DMS153 (cell line): ENCODE data around the gene TMEM178A.
"Not testable (repeated sequence)": the region's sequence is repeated elsewhere in the genome, so short reads cannot be mapped to it uniquely, and the experiment has no call there.

Source experiments
- DNase-seq: peaks from one replicate; lab custom pipeline; 2025; lab: John Stamatoyannopoulos, UW

TMEM178A gene

GRCh38 chr2:39665811-39666490 is at the start of gene TMEM178A:
Gene TMEM178A (plus strand): TSS chr2:39665917. CDS start chr2:39665975, 58 bp downstream.
- DNase-seq, result no peak

DNA sequence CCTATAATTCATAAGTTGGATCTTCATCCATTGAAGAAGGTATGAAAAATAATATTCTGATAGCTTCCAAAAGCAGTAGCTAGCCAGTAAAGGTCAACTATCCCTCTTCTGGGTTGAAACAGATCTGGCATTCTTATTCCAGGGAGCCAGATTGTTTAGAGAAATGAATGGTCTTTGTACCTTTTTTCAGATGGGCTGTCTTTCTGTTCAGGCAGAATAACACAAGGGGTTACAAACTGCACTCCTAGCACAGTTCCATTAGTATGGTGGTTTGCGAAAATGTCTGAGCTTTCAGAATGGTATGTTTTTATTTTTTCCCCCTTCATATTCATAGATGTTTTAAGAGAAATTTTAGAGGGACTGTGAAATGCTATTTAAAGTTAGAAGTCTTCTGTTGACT is 47.5 kb upstream of the TMEM178A start:
- no peak for DNase-seq

- DNase-seq, result no peak
These were observed 47.0 kb upstream of the TMEM178A start for GRCh38 chr2:39618736-39619135.

DNA sequence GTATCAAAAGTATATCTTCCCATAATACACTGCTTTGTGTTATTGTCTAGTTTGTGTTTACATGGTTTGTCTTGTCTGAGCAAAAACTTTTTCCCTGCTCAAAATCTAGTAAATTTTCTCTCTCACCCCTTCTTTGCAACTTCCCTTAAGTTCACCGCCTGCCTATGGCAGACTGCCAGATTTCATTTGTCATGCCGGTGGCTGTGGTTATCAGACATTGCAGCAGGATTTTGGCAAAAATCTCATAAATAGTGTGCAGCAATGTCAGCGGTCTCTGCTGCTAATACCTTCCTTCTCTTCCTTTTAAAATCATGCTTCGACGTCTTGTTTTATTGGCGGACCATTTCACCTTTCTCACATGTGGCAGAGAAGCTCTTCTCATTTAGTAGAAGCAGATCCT is 45.6 kb upstream of the TMEM178A start:
- no peak for DNase-seq

- no peak for DNase-seq
These were observed 44.1 kb upstream of the TMEM178A start for GRCh38 chr2:39621596-39621995.

DNA sequence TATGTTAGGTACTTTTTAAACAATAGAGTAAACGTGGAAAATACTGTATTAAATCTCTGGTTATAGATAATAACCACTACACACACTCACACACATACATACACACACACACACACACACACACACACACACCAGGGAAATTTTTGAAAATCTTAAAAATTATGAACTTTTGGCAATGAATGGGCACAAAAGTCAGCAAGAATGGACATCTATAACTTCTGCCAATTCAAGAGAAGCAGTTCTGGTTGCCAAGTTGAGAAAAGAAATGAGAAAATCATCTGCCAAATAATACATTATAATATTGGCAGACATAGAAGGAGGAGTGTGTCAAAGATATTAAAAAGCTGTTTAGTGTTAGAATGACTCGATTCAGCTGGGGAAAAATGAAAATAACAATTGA is 42.9 kb upstream of the TMEM178A start:
- DNase-seq, result no peak

- DNase-seq, result no peak
These were observed 41.8 kb upstream of the TMEM178A start for GRCh38 chr2:39623917-39624316.

GRCh38 chr2:39625193-39625926 is 40.4 kb upstream of the TMEM178A start:
- no peak for DNase-seq

GRCh38 chr2:39625927-39626270 is 39.8 kb upstream of the TMEM178A start:
- DNase-seq, result no peak

DNA sequence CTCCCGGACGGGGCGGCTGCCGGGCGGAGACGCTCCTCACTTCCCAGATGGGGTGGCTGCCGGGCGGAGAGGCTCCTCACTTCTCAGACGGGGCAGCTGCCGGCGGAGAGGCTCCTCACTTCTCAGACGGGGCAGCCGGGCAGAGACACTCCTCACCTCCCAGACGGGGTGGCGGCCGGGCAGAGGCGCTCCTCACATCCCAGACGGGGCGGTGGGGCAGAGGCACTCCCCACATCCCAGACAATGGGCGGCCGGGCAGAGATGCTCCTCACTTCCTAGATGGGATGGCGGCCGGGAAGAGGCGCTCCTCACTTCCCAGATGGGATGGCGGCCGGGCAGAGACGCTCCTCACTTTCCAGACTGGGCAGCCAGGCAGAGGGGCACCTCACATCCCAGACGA is 37.4 kb upstream of the TMEM178A start:
- not testable (repeated sequence) for DNase-seq

GRCh38 chr2:39629646-39630045 is 36.1 kb upstream of the TMEM178A start:
- no peak for DNase-seq

DNA sequence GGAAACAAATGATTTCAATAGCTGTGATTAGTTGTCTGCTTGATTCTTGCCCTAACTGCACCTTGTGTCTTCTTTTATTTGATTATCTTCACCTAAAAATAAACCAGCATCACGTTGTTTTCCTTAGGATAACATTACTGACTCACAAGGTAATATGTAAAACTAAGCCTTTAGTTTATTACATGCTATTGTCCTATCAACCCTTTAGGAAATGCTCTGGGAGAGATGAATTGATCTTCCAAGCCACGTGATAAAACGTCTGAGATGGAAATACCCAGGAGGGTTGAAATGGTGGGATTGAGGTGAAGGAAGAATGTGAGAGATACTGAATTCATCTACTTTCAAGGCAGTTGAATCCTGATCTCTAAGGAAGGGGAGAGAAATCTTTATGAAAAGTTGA is 34.5 kb upstream of the TMEM178A start:
- no peak for DNase-seq

GRCh38 chr2:39631718-39632117 is 34.0 kb upstream of the TMEM178A start:
- no peak for DNase-seq

GRCh38 chr2:39632876-39633275 is 32.8 kb upstream of the TMEM178A start:
- DNase-seq, result peak; percentile 75

DNA sequence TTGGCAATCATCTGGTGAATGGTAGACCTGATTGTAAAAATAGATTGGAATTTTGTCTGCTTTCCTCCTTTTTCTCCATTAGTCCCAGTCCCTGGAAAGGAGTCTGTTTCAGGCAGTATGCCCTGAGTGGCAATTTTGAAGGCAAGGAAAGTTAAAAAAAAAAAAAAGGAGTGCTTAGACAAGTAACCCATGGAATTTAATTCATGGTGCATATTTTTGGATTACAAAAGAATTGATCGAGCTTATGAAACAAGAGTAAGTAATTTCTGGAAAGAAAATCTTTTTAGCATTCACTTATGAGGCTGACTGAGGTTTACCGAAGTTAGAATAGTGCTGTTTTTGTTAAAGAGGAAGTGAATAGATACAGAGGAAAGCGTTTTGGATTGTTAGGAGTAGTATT is 29.4 kb upstream of the TMEM178A start:
- DNase-seq, result no peak

- no peak for DNase-seq
These were observed 27.1 kb upstream of the TMEM178A start for GRCh38 chr2:39638581-39638980.

GRCh38 chr2:39640107-39640506 is 25.6 kb upstream of the TMEM178A start:
- DNase-seq, result no peak

GRCh38 chr2:39640681-39641080 is 25.0 kb upstream of the TMEM178A start:
- no peak for DNase-seq

DNA sequence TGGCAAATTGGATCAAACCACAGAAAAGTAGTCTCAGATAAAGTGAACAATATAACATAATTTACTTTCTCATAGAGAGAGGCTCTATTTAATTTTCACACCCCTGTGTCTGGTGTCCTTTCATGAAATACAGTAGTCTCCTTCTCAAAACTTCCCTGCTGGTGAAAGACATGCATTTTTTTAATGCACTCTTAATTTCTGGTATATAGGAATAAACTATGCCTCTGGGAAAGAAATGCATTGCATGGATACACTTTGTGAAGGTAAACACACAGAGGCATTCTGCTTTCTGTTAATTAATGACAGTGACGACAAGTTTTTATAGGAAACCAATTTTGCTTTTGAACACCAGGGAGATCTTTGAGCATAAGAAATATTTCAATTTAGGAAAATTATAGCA is 24.1 kb upstream of the TMEM178A start:
- no peak for DNase-seq

DNA sequence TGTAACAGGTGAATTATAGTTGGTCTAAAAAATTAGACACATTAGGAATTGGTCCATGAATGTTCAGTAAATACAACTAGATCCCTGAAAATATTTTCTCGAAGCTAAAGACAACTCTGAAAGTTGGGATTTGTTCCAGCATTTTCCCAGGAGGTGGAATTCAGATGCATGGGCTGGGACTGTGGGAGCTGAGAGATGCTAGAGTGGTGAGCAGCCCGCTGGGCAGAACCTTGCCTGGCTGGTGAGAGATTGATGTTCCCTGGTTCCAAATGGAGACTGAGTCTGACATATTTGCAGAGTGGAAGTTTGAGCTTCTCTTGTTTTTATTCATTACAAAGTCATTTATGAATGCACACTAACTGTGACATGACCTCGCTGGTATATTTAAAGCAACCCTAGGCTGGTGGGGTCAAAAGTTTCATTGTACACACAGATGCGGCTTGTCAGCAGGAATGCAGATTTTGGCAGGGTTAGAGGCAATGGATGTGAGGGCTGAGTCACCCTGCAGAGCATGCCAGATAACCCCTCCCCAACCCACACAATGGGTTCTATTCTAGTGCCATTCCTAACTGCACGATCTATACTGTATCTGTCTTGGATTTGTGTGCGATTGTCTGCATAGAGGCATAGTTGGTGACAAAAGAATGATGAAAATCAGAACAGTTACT is 23.5 kb upstream of the TMEM178A start:
- DNase-seq, result no peak

DNA sequence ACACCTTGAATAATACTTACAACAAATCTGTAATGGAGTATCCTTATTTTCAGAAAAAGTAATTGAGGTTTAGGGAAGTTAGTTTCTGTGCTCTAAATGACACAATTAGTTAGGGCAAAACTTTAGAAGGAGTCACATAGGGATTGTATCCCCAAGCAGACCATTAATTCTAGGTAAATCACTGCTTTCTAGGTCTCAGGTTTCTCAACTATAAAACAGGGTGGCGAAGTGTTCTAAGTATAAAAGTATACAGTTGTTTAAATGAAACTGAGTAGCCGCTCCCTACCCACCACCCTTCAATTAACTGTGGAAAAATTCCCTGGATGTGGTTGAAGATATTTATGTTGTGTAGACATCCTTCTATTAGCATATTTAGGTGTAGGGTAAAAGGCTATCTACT is 19.9 kb upstream of the TMEM178A start:
- no peak for DNase-seq

GRCh38 chr2:39646267-39646666 is 19.4 kb upstream of the TMEM178A start:
- DNase-seq, result peak; percentile 24

DNA sequence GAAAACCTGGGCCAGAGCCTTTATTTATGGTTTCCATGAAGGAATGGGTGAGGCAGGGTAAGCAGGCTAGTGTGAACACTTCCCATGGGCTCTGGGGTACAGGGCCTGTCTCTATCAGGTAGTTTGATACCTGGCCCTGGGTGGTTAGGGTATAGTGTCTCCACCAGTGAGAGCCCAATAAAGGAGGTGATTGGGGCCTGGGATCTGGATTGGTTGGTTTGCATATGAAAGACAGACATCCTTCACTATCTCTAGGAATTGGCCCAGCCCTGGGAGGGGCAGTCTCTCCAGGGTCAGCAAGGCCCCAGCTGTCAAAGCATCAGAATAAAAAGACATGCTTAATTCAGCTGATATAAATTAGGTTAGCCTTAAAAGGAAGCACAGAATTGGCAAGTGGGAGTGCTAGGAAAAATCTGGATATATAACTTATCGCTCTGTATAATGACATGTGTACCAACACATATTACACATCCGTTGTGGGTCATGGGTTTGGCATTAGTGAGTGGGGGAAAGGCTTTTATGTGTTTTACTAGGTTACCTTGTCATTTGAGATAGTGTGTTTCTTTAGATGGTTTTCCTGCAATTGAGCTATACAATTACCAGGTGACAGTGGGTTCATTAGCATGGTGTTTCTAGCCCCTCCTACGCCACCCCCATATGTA is 18.5 kb upstream of the TMEM178A start:
- DNase-seq, result no peak
